Measurements from ENCODE around the gene PLA2G4C. TPM values are rescaled to one million over a fixed set of nuclear protein-coding genes. Genes with fewer than 3 reads are reported as not detected.

PLA2G4C gene
- 22.6 TPM for total RNA-seq

GRCh38 chr19:48110350-48110966, at the start of gene PLA2G4C:
PLA2G4C (minus strand) TSS chr19:48110817; CDS start chr19:48106529, 4,288 bp downstream.

GRCh38 chr19:48043675-48044258, 66.8 kb downstream of the PLA2G4C start, which contains the start of gene CABP5:
CABP5 (minus strand) TSS chr19:48044079; CDS start chr19:48043922, 157 bp downstream.

Other genes starting within 250 kb of the PLA2G4C start
- gene SULT2A1, start 224.5 kb downstream of the PLA2G4C start, total RNA-seq = not detected
- not detected for gene BSPH1, start 118.6 kb downstream of the PLA2G4C start, total RNA-seq
- not detected for gene ELSPBP1, start 116.2 kb downstream of the PLA2G4C start, total RNA-seq
- gene CABP5, start 66.7 kb downstream of the PLA2G4C start, total RNA-seq = not detected
- 26.3 TPM for gene LIG1, start 59.5 kb upstream of the PLA2G4C start, total RNA-seq
- 3.7 TPM for gene ZSWIM9, start 59.9 kb upstream of the PLA2G4C start, total RNA-seq
- 30.7 TPM for gene CARD8, start 145.1 kb upstream of the PLA2G4C start, total RNA-seq
- 9.0 TPM for gene ZNF114, start 159.3 kb upstream of the PLA2G4C start, total RNA-seq
- gene EMP3, start 214.7 kb upstream of the PLA2G4C start, total RNA-seq = 4.6 TPM

Data from diencephalon (tissue), 1 donor.